GM18505 (cell line): ENCODE data around the gene SPATA2L.

Source experiments
- ATAC-seq: cut with Tn5 transposase; IDR thresholded peaks from one replicate; pipeline ENCODE4 v1.9.1; 2021; ENCODE audit not compliant: unreplicated experiment
- POLR2A ChIP-seq: IDR thresholded peaks from 4 replicates; pipeline ENCODE4 v1.6.1; 2011; ENCODE audit warnings: borderline replicate concordance; ENCODE audit not compliant: insufficient read depth, insufficient read length; ENCODE audit errors: extremely low read depth

The SPATA2L gene

GRCh38 chr16:89660146-89660545 is 41.4 kb downstream of the SPATA2L start:
- no peak for ATAC-seq
- no peak for TF ChIP-seq POLR2A

GRCh38 chr16:89658221-89658879 is 43.2 kb downstream of the SPATA2L start:
- ATAC-seq, result no peak
- no peak for TF ChIP-seq POLR2A

GRCh38 chr16:89657442-89658220 is 43.9 kb downstream of the SPATA2L start, which contains the start of the genes CHMP1A and SPATA33:
Gene CHMP1A (minus strand): TSS chr16:89657708. CDS start chr16:89657588, 120 bp downstream.
Gene SPATA33 (plus strand): TSS chr16:89657836. CDS start chr16:89657912, 76 bp downstream.
- peak; percentile 80 for TF ChIP-seq POLR2A
- peak; percentile 89 for ATAC-seq

DNA sequence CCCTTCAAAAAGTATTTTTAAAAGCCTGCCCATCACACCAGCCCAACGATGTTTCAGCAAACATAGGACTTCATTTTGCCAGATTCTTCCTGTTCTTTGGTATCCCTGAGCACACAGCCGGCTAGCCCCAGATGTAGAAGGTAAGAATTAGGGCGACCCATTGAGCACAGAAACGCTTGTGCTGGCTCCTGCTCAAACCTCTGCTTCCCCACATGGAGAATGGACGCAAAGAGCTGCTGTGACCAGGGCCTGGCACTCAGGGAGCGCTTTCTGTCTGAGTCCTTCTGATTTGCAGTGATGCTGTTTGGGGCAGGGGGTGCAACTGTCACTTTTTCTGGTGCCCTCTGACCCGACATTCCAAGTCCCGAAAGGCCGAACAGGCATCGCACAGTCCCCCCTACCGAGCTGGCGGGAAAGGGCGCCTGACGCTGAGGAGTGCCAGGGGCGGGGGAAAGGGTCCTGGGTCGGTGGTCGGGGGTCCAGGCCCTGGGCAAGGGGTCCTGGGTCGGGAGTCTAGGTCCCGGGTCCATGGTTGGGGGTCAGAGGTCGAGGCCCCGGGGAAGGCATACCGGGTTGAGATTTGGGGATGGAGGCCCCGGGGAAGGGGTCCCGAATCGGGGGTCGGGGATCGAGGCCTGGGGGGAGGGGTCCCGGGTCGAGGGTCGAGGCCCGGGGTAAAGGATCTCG is 44.9 kb downstream of the SPATA2L start:
- TF ChIP-seq POLR2A, result no peak
- ATAC-seq, result no peak

- TF ChIP-seq POLR2A, result no peak
- no peak for ATAC-seq
Measured at GRCh38 chr16:89655062-89655643, 46.4 kb downstream of the SPATA2L start.

DNA sequence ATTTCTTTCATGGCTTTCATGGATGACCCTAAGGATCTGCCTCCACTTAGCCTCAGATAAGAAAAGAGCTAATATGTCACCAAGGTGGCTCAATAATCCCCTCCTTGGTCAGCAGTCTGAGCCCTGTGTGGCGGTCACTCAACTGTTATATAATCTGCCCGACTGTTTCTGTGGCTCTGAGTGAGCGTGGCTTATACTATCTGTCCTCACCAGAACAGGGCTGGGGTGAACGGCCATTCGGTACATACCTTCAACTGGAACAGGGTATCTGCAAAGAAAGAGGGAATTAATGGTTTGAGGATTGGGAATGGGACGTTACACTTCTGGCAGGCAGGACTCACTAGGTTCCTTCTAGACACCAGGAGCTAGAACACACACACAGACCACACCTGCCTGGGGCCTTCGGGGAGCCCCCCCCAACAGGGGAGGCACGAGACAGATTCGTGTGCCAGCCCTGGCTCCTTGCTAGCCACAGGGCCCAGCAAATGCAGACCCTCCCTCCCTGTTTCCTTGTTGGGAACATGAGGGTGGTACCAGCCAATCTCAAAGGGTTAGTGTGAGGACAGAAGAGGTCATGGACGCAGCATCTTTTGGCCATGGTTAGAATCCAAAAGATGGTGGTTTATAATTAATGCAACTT is 47.7 kb downstream of the SPATA2L start:
- TF ChIP-seq POLR2A, result no peak
- no peak for ATAC-seq

DNA sequence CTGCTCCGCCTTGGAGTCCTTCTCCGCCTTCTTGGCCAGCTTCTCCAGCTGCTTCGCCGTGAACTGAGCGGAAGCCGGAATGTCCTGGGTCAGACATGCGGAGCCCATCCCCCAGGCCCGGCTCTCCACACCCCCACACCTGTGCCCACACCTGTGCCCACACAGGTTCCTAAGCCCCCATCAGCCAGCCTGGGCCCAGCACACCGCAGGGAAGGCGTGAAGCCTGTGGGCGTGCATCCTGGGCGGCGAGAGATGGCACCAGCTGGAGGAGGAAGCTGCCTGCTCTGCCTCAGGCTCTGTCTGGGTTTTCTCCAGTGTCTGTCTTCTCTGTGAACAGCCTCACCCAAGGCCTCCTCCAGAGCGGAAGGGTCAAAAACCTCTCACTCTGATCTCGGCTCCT is 49.9 kb downstream of the SPATA2L start:
- no peak for ATAC-seq
- TF ChIP-seq POLR2A, result no peak

GRCh38 chr16:89646906-89647305 is 54.6 kb downstream of the SPATA2L start:
- no peak for TF ChIP-seq POLR2A
- no peak for ATAC-seq
